GM18511 (cell line): ENCODE measurements around the gene CP.

Experiments used
- ATAC-seq: cut with Tn5 transposase; IDR thresholded peaks from one replicate; pipeline ENCODE4 v1.9.1; 2021; ENCODE audit warnings: mild to moderate bottlenecking, moderate library complexity; ENCODE audit not compliant: unreplicated experiment

CP gene

DNA sequence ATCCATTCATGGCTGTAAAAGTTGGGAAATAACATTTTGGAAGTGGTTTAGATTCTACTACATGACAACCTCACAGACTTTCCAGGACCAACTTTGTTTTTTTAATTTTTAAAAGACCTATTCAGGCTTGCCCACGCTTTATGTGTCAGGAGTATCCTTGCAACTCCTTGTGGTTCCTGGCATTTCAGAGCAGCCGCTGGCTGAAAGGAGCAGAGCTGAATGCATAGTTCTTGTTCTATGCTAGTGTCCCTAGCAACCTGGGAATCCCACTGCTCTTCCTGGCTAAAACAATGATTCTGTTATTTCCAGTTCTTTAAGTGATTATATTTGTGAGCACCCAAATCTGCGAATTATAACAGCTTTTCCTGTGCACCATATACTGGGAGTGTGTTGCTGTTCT lies 34.9 kb downstream of the CP start:
- ATAC-seq = no peak

DNA sequence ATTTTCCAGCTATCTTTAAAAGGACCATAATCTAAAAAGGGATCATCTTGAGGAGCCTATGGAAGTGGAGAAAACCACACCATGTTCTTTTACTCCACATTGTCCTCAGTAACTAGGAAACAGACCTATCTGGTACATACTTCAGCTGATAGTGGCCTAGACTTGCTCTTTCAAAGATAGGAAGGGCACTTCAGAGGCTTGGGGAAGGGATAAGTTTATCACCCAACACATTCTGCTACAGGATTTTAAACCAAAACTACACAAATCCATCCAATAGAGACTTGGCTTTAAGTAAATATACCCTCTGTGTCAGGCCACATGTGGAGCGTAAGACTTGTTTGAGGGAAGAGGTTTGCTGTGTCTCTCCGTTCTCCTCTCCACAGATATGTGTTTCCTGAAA lies 35.4 kb downstream of the CP start:
- ATAC-seq = no peak

GRCh38 chr3:149181182-149181581 lies 40.4 kb downstream of the CP start:
- no peak for ATAC-seq

GRCh38 chr3:149180057-149180573 lies 41.5 kb downstream of the CP start:
- ATAC-seq = no peak

GRCh38 chr3:149179220-149179619 lies 42.4 kb downstream of the CP start:
- no peak for ATAC-seq

GRCh38 chr3:149177122-149177521 lies 44.5 kb downstream of the CP start:
- ATAC-seq = no peak

GRCh38 chr3:149174901-149175300 lies 46.7 kb downstream of the CP start:
- ATAC-seq = peak; percentile 89

- ATAC-seq = no peak
Measured at GRCh38 chr3:149170672-149171071, 51.0 kb downstream of the CP start.

DNA sequence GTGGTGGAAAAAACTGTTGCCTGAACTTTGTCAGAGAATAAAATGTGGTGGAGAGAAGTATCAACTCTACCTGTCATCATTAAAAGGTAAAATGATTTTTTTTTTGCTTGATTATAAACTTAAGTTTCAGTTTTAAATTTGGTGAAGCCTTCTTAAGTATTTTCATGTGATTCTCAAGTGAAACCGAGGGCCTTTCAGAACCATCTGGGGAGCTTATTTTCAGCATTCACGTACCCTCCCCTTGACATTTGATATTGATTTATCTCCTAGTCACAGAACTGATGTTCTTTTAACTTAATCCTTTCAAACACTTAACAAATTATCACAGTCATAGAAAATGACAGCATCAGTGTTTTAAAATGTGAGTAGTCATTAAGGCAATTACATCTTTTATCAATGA lies 53.7 kb downstream of the CP start:
- no peak for ATAC-seq

DNA sequence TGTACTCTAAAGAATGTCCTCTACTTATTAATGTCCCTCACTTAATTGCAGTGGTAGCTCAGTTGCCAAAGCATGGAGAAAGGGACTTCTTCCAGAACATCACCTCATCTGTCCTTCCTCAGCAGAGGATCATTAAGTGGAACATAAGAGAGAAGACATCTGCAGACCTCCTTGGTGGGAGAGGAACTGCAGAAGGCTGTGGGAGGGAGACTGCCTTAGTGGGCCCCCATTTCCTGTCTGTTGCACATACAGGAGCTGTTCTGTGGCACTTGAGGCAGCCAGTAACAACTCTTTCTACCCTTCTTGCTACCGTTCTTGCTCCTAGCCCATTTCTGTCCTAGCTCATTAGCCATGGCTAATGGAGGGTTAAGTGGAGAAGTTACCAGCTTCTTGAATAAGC lies 58.6 kb downstream of the CP start:
- no peak for ATAC-seq

GRCh38 chr3:149162007-149162406 lies 59.6 kb downstream of the CP start:
- no peak for ATAC-seq

GRCh38 chr3:149160754-149161300 lies 60.8 kb downstream of the CP start:
- ATAC-seq = no peak

- no peak for ATAC-seq
Measured at GRCh38 chr3:149153402-149153801, 68.2 kb downstream of the CP start.

- ATAC-seq = peak; percentile 97
Measured at GRCh38 chr3:149152420-149152819, 69.2 kb downstream of the CP start.

- no peak for ATAC-seq
Measured at GRCh38 chr3:149151843-149152242, 69.8 kb downstream of the CP start.

- ATAC-seq = no peak
Measured at GRCh38 chr3:149150436-149150835, 71.2 kb downstream of the CP start.

DNA sequence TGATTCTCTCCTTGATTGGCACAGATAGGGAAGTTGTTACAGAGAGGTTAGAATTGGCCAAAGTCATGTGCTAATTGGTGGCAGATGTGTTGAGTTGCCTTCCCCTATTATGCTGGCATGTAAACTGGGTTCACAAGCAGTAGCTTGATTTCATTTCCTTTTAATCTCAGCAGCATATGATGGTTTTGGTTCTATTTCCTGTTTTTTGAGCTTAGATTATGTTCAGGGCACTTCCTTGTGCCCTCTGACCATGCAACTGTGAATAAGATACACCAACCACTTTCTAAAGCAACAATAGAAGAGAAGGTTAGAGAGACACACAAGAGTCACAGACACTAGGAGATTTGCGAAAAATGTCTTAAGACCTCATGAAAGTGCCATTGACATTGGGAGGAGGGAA lies 75.7 kb downstream of the CP start:
- ATAC-seq = peak; percentile 90

DNA sequence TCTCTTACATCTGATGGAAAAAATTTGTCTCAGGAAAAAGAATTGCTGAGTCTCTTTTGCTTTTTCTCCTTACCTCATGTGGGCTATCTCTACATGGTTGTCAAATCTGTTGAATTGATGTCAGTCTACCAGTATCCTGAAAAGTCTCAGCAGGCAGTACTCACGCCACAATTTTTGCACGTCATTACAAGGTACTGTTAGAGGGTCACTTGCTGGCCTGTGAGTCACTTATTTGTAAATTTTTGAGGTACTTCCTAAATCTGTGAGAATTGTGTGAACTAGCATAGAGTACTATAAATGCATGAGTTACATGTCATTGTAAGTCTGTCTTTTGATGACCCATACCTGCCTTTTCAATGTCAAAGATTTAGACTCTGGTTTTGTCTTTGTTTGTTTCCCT lies 76.3 kb downstream of the CP start:
- ATAC-seq = peak; percentile 35

- ATAC-seq = no peak
Measured at GRCh38 chr3:149142682-149143081, 78.9 kb downstream of the CP start.

DNA sequence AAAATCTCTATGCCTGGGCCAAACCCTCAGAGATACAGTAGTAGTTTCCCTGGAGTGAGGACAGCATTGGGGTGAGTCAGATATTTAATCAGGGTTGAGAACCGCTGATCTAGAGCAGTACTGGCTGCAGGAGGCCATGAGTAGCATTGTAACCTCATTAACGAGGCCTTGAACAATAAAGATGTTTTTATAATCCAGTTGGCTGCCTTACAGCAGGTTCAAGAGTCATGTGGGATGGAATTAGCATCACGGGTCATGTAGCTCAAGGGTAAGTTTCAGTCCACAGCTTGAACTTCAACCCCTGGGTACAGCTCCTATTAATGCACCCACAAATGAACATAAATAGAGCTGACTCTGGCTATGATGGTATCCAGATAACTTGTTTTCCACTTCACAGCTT lies 87.1 kb downstream of the CP start:
- no peak for ATAC-seq

DNA sequence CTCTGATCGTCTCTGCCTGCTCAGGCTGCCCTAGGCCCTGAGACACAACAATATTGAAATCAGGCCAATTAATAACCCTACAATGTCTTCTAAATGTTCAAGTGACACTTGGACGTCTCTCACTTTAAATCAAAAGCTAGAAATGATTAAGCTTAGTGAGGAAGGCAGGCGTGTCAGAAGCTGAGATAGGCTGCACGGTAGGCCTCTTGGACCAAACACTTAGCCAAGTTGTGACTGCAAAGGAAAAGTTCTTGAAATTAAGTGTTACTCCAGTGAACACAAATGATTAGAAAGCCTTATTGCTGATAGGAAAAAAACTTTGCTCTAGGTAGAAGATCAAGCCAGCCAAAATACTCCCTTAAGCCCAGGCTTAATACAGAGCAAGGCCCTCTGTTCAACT lies 90.0 kb downstream of the CP start:
- no peak for ATAC-seq

DNA sequence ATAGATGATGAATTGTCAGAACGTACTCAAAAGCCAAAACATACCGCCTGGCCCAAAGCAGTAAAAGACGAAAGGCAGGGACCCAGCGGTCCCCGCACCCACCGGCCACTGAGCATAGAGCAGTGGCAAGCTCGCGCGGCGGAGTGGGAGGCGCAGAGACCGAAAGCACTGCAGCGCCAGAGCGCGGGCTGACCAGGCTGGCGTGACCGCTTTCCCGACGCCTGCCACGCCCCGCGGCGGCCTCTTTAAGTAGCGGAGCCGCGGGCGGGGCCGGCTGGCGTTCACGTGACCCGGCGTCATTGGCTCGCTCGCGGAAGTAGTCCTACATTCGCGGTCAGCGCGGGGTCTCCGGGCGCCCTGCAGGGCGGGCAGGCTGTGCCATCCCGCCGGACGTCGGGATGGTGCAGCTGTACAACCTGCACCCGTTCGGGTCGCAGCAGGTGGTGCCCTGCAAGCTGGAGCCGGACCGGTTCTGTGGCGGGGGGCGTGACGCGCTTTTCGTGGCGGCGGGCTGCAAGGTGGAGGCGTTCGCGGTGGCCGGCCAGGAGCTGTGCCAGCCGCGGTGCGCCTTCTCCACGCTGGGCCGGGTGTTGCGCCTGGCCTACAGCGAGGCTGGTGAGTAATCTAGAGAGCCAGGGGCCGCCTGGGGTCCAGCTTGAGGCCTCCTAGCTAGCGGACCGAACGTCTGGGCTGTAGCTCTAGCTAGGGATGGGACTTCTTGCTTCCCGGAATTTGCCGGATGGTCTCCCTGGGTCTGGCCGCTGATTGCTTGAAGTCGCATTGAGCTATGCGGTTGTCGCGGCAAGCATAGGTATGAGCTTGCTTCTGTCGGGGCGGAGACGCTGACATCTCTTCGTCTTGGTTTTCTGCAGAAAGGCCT lies 92.1 kb downstream of the CP start, which contains the start of gene HPS3:
TSS of gene HPS3 (plus strand) at position 313 of the 880 bp plus-strand sequence. CDS start at position 399, 86 bp downstream.
- peak; percentile 92 for ATAC-seq
